Measurements from ENCODE around the gene ASCL2. TPM values are rescaled to one million over a fixed set of nuclear protein-coding genes. Genes with fewer than 3 reads are reported as not detected.

ASCL2 gene
- total RNA-seq, 1 donor from 2014 or later = not detected

- H3K36me3 ChIP-seq = no peaks in the 10 kb centered on the region
- H3K4me3 ChIP-seq = no peak overlapping the region
- H3K27me3 ChIP-seq = no peaks in the 10 kb centered on the region
- no peak overlapping the region for H3K27ac ChIP-seq
- TF ChIP-seq CTCF (IDR thresholded peaks at IDR 0.05) = no peak
- DNase-seq (ENCODE audit: low spot score in 2 of 2) = peak in 1 of 2 donors; percentile 59
- no peaks in the 10 kb centered on the region for H3K9me3 ChIP-seq
- intact Hi-C loops (cut with DNase I) = no loop called here
- H3K4me1 ChIP-seq = peaks cover 21 to 33% of the 10 kb centered on the region in 2 donors
These were observed 39.8 kb upstream of the ASCL2 start for GRCh38 chr11:2310073-2310785.

GRCh38 chr11:2309251-2310072 lies 39.1 kb upstream of the ASCL2 start:
- Histone ChIP-seq H3K27ac (no peak overlapping the region), H3K9me3 (no peaks in the 10 kb centered on the region), H3K27me3 (no peaks in the 10 kb centered on the region), H3K36me3 (no peaks in the 10 kb centered on the region), H3K4me3 (no peak overlapping the region), H3K4me1 (peaks cover 18 to 33% of the 10 kb centered on the region in 2 donors)
- no peak for TF ChIP-seq CTCF (IDR thresholded peaks at IDR 0.05)
- DNase-seq (ENCODE audit: low spot score in 2 of 2) = peak in 1 of 2 donors; percentile 60
- intact Hi-C loops (cut with DNase I) = loop anchor here (5.0 kb wide), 1 partner anchor 223 kb away; no protein-coding TSS in a partner anchor

GRCh38 chr11:2308713-2309112 lies 38.3 kb upstream of the ASCL2 start:
- no peaks in the 10 kb centered on the region for H3K36me3 ChIP-seq
- intact Hi-C loops (cut with DNase I) = loop anchor here (5.0 kb wide), 1 partner anchor 224 kb away; no protein-coding TSS in a partner anchor
- no peak overlapping the region for H3K4me3 ChIP-seq
- H3K27ac ChIP-seq = no peak overlapping the region
- TF ChIP-seq CTCF (IDR thresholded peaks at IDR 0.05) = no peak
- no peaks in the 10 kb centered on the region for H3K27me3 ChIP-seq
- peak in 1 of 2 donors; percentile 56 for DNase-seq (ENCODE audit: low spot score in 2 of 2)
- no peaks in the 10 kb centered on the region for H3K9me3 ChIP-seq
- peaks cover 16 to 33% of the 10 kb centered on the region in 2 donors for H3K4me1 ChIP-seq

GRCh38 chr11:2307501-2308331 lies 37.3 kb upstream of the ASCL2 start:
- Histone ChIP-seq H3K4me1 (peaks cover 26 to 42% of the 10 kb centered on the region in 2 donors), H3K36me3 (no peaks in the 10 kb centered on the region), H3K27me3 (no peaks in the 10 kb centered on the region), H3K4me3 (no peak overlapping the region), H3K9me3 (no peaks in the 10 kb centered on the region), H3K27ac (peak overlapping the region; percentile 52 to 87)
- no peak for TF ChIP-seq CTCF (IDR thresholded peaks at IDR 0.05)
- intact Hi-C loops (cut with DNase I) = loop anchor here (5.0 kb wide), 1 partner anchor 225 kb away; no protein-coding TSS in a partner anchor
- DNase-seq (ENCODE audit: low spot score in 2 of 2) = peak in 1 of 2 donors; percentile 41

GRCh38 chr11:2306877-2307500 lies 36.6 kb upstream of the ASCL2 start:
- peak in 1 of 2 donors; percentile 57 for DNase-seq (ENCODE audit: low spot score in 2 of 2)
- no peaks in the 10 kb centered on the region for H3K36me3 ChIP-seq
- H3K27me3 ChIP-seq = no peaks in the 10 kb centered on the region
- no peak overlapping the region for H3K4me3 ChIP-seq
- H3K4me1 ChIP-seq = peaks cover 32 to 44% of the 10 kb centered on the region in 2 donors
- no peak for TF ChIP-seq CTCF (IDR thresholded peaks at IDR 0.05)
- H3K27ac ChIP-seq = peak overlapping the region; percentile 75 to 87
- intact Hi-C loops (cut with DNase I) = loop anchor here (5.0 kb wide), 1 partner anchor 225 kb away; no protein-coding TSS in a partner anchor
- no peaks in the 10 kb centered on the region for H3K9me3 ChIP-seq

Data from ascending aorta (tissue), 2 donors.